IMR-90 (cell line): ENCODE data around the gene HOXC10. TPM values are rescaled to one million over a fixed set of nuclear protein-coding genes. Genes with fewer than 3 reads are reported as not detected.

Source experiments
- ATAC-seq: fragments of 200-7000 bp; cut with Tn5 transposase; 2 replicates; pipeline ENCODE4 v1.9.1; 2020; ENCODE audit warnings: low read depth, mild to moderate bottlenecking, moderate library complexity
- BruUV-seq: library from RNA; stranded (reverse); fragments of 400-500 nt; replicated peaks from 2 replicates; lab custom pipeline; 2021; lab: Mats Ljungman, UMichigan
- CTCF ChIA-PET: fragments of 300-600 bp; formaldehyde crosslinking; extraction: SDS; loops from one replicate; lab custom pipeline; 2021; ENCODE audit warnings: antibody characterized with exemption; lab: Yijun Ruan, JAX
- POLR2A ChIA-PET: fragments of 300-600 bp; sonication (Branson Sonifier 250); formaldehyde crosslinking; loops from one replicate; lab custom pipeline; 2022; ENCODE audit warnings: antibody characterized with exemption; ENCODE audit not compliant: unreplicated experiment; lab: Charles Lee
- DNase-seq: peaks from one replicate; pipeline ENCODE4 v3.0.0; 2013
- H2AFZ ChIP-seq: replicated peaks from 2 replicates; pipeline ENCODE3; 2013; ENCODE audit warnings: low read length, mild to moderate bottlenecking; ENCODE audit not compliant: poor library complexity
- H2AK5ac ChIP-seq: 2 replicates; pipeline ENCODE4 v1.6.1; 2013; ENCODE audit warnings: low read depth, low read length, inconsistent platforms
- H2AK9ac ChIP-seq: replicated peaks from 2 replicates; pipeline ENCODE3; 2013; ENCODE audit warnings: mild to moderate bottlenecking, low read depth, low read length, moderate library complexity; ENCODE audit not compliant: poor library complexity
- H2BK120ac ChIP-seq: 2 replicates; pipeline ENCODE4 v1.6.1; 2013; ENCODE audit warnings: low read depth, low read length, inconsistent platforms
- H2BK15ac ChIP-seq: 3 replicates; pipeline ENCODE4 v1.6.1; 2013; ENCODE audit warnings: low read depth, low read length, inconsistent platforms
- H2BK20ac ChIP-seq: 2 replicates; pipeline ENCODE4 v1.6.1; 2013; ENCODE audit warnings: low read depth, mild to moderate bottlenecking, inconsistent platforms, low read length, moderate library complexity
- H2BK5ac ChIP-seq: 2 replicates; pipeline ENCODE4 v1.6.1; 2013; ENCODE audit warnings: mild to moderate bottlenecking, low read depth, low read length, inconsistent platforms; ENCODE audit not compliant: poor library complexity, severe bottlenecking
- H3K14ac ChIP-seq: replicated peaks from 2 replicates; pipeline ENCODE4 v1.6.1; 2013; ENCODE audit warnings: low read depth, low read length, inconsistent platforms
- H3K18ac ChIP-seq: 2 replicates; pipeline ENCODE4 v1.6.1; 2013; ENCODE audit warnings: low read depth, low read length, control low read depth
- H3K23ac ChIP-seq: 2 replicates; pipeline ENCODE4 v1.6.1; 2013; ENCODE audit warnings: low read depth, low read length, inconsistent platforms
- H3K27ac ChIP-seq: 2 replicates; pipeline ENCODE4 v1.5.1; 2013; ENCODE audit warnings: mild to moderate bottlenecking, control low read depth, low read length; ENCODE audit not compliant: insufficient read depth
- H3K27me3 ChIP-seq: 2 replicates; pipeline ENCODE4 v1.6.1; 2013; ENCODE audit warnings: low read length; ENCODE audit not compliant: control insufficient read depth, insufficient read depth
- H3K36me3 ChIP-seq: 2 replicates; pipeline ENCODE4 v1.6.1; 2013; ENCODE audit warnings: low read length, mixed read lengths; ENCODE audit not compliant: control insufficient read depth, insufficient read depth
- H3K4ac ChIP-seq: 2 replicates; pipeline ENCODE4 v1.6.1; 2013; ENCODE audit warnings: low read depth, low read length, inconsistent platforms
- H3K4me1 ChIP-seq: 2 replicates; pipeline ENCODE4 v1.6.1; 2013; ENCODE audit warnings: low read length, mixed read lengths; ENCODE audit not compliant: control insufficient read depth, insufficient read depth
- H3K4me2 ChIP-seq: 2 replicates; pipeline ENCODE4 v1.6.1; 2013; ENCODE audit warnings: low read depth, mild to moderate bottlenecking, control low read depth, low read length, moderate library complexity
- H3K4me3 ChIP-seq: 2 replicates; pipeline ENCODE4 v1.5.1; 2013; ENCODE audit warnings: low read depth, mild to moderate bottlenecking, control low read depth, low read length, moderate library complexity; ENCODE audit not compliant: insufficient read depth
- H3K56ac ChIP-seq: 2 replicates; pipeline ENCODE4 v1.6.1; 2013; ENCODE audit warnings: low read length, inconsistent platforms; ENCODE audit not compliant: insufficient read depth; ENCODE audit errors: extremely low read depth
- H3K79me1 ChIP-seq, 2 experiments: 2 replicates each; pipeline ENCODE4 v1.6.1; 2013; ENCODE audit warnings: low read length in 2 of 2, inconsistent platforms in 1 of 2, low read depth in 1 of 2
- H3K9ac ChIP-seq: 2 replicates; pipeline ENCODE4 v1.6.1; 2013; ENCODE audit warnings: low read depth, low read length, control low read depth
- H3K9me1 ChIP-seq: 2 replicates; pipeline ENCODE4 v1.6.1; 2013; ENCODE audit warnings: low read length, inconsistent platforms; ENCODE audit not compliant: insufficient read depth
- H3K9me3 ChIP-seq: 2 replicates; pipeline ENCODE4 v1.6.1; 2013; ENCODE audit warnings: low read length; ENCODE audit not compliant: control insufficient read depth, insufficient read depth
- H4K20me1 ChIP-seq: 2 replicates; pipeline ENCODE4 v1.6.1; 2013; ENCODE audit warnings: low read length, inconsistent platforms; ENCODE audit not compliant: insufficient read depth
- H4K5ac ChIP-seq: 2 replicates; pipeline ENCODE4 v1.6.1; 2013; ENCODE audit warnings: mild to moderate bottlenecking, low read depth, low read length, control low read depth
- H4K8ac ChIP-seq, 2 experiments: 2 replicates each; pipeline ENCODE4 v1.6.1; 2013; ENCODE audit warnings: low read depth in 2 of 2, low read length in 2 of 2, control low read depth in 1 of 2, inconsistent platforms in 1 of 2
- H4K91ac ChIP-seq: 2 replicates; pipeline ENCODE4 v1.6.1; 2013; ENCODE audit warnings: low read depth, low read length, inconsistent platforms; ENCODE audit not compliant: insufficient read depth
- BHLHE40 ChIP-seq: fragments of 150-350 bp; IDR thresholded peaks from 2 replicates; pipeline ENCODE4 v1.6.1; 2016; ENCODE audit warnings: mild to moderate bottlenecking, low read depth, low read length
- CEBPB ChIP-seq: IDR thresholded peaks from 2 replicates; pipeline ENCODE4 v1.6.1; 2012; ENCODE audit warnings: low read depth, low read length, improper control_type of control experiment
- CHD1 ChIP-seq: IDR thresholded peaks from 2 replicates; pipeline ENCODE4 v1.6.1; 2012; ENCODE audit warnings: low read depth, low read length, improper control_type of control experiment
- ELK1 ChIP-seq: fragments of 150-350 bp; IDR thresholded peaks from 2 replicates; pipeline ENCODE4 v1.6.1; 2016; ENCODE audit warnings: low read depth, mild to moderate bottlenecking, low read length, moderate library complexity, borderline replicate concordance
- FOS ChIP-seq: fragments of 150-350 bp; IDR thresholded peaks from 2 replicates; pipeline ENCODE4 v1.6.1; 2016; ENCODE audit warnings: low read depth, low read length
- MAFK ChIP-seq: IDR thresholded peaks from 2 replicates; pipeline ENCODE4 v1.6.1; 2012; ENCODE audit warnings: low read depth, low read length, improper control_type of control experiment
- MAZ ChIP-seq: IDR thresholded peaks from 2 replicates; pipeline ENCODE4 v1.6.1; 2012; ENCODE audit warnings: low read depth, mild to moderate bottlenecking, low read length, improper control_type of control experiment, moderate library complexity, borderline replicate concordance
- MXI1 ChIP-seq: IDR thresholded peaks from 2 replicates; pipeline ENCODE4 v1.6.1; 2012; ENCODE audit warnings: low read depth, mild to moderate bottlenecking, low read length, moderate library complexity, borderline replicate concordance
- NFE2L2 ChIP-seq: fragments of 150-350 bp; IDR thresholded peaks from 2 replicates; pipeline ENCODE4 v1.6.1; 2016; ENCODE audit warnings: low read depth, mild to moderate bottlenecking, low read length
- POLR2A ChIP-seq: IDR thresholded peaks from 2 replicates; pipeline ENCODE4 v1.6.1; 2012; ENCODE audit warnings: mild to moderate bottlenecking, low read depth, low read length
- RAD21 ChIP-seq: IDR thresholded peaks from 2 replicates; pipeline ENCODE4 v1.6.1; 2012; ENCODE audit warnings: low read length, improper control_type of control experiment
- RCOR1 ChIP-seq: IDR thresholded peaks from 2 replicates; pipeline ENCODE4 v1.6.1; 2012; ENCODE audit warnings: mild to moderate bottlenecking, low read length, improper control_type of control experiment; ENCODE audit not compliant: insufficient replicate concordance
- RFX5 ChIP-seq: IDR thresholded peaks from 2 replicates; pipeline ENCODE4 v1.8.0; 2012; ENCODE audit warnings: low read depth, mild to moderate bottlenecking, low read length, moderate library complexity
- SMC3 ChIP-seq: fragments of 150-350 bp; IDR thresholded peaks from 2 replicates; pipeline ENCODE4 v1.6.1; 2016; ENCODE audit warnings: low read depth, mild to moderate bottlenecking, antibody characterized with exemption, low read length, moderate library complexity
- WGBS, 2 experiments: methylation state at CpG; one replicate each; pipeline versions ENCODE4 v1.1.5 to v1.1.7; 2013; ENCODE audit warnings: missing lambda C conversion rate in 2 of 2; ENCODE audit not compliant: insufficient read length in 1 of 2; ENCODE audit errors: extremely low coverage in 2 of 2; 5-methylcytosine and 5-hydroxymethylcytosine counted together
- dilution Hi-C: fragments of 300-500 bp; cut with HindIII; formaldehyde crosslinking; loops from one replicate; pipeline ENCODE4 v1.14.3; 2018; ENCODE audit warnings: low sequenced_read_pairs; ENCODE audit not compliant: unreplicated experiment
- in situ Hi-C: fragments of 300-500 bp; cut with MboI; formaldehyde crosslinking; loops from 3 replicates; pipeline ENCODE4 v1.14.3; 2019; ENCODE audit warnings: low sequenced_read_pairs, inconsistent platforms, mixed read lengths
- intact Hi-C: fragments of 100-400 bp; cut with micrococcal nuclease; formaldehyde crosslinking; loops from 2 replicates; pipeline ENCODE4 v1.10.0; 2022
- polyA plus RNA-seq, 3 experiments: library from polyadenylated mRNA; depleted of rRNA; stranded (reverse); fragments of >200 nt; gene quantifications; 2 replicates each; pipeline ENCODE4 v1.2.3, GENCODE V29; 2012; ENCODE audit warnings: low replicate concordance in 1 of 3
- total RNA-seq: library from RNA; depleted of rRNA; stranded (reverse); fragments of >200 nt; gene quantifications from 2 replicates; pipeline ENCODE4 v1.2.3, GENCODE V29; 2012
- TF ChIP-seq, protein P1 (sequence below): fragments of 150-350 bp; IDR thresholded peaks from 2 replicates; pipeline ENCODE4 v1.6.1; 2017; ENCODE audit warnings: mild to moderate bottlenecking, antibody characterized with exemption, low read length, low read depth
- TF ChIP-seq, protein P2 (sequence below): conservative IDR thresholded peaks from 2 replicates; pipeline ENCODE4 v1.5.1; 2012; ENCODE audit warnings: mild to moderate bottlenecking, low read depth, low read length, improper control_type of control experiment

Gene HOXC10
- total and polyA plus RNA-seq, 2 of the 4 experiments (the other 2 are of a cell fraction) = 0.15 TPM; not detected in 1

GRCh38 chr12:53985692-53985993 lies 697 bp downstream of the HOXC10 start:
- H4K91ac ChIP-seq = no peak overlapping the region
- no peak overlapping the region for H3K9ac ChIP-seq
- no peak overlapping the region for H3K4me3 ChIP-seq
- H4K5ac ChIP-seq = no peak overlapping the region
- BruUV-seq = no TSS peak
- H2AFZ ChIP-seq = no peak overlapping the region
- TF ChIP-seq ELK1 (no peak), BHLHE40 (no peak), MXI1 (no peak), MAFK (no peak), MAZ (no peak), RFX5 (no peak), FOS (no peak), SMC3 (no peak), RCOR1 (no peak), NFE2L2 (no peak), RAD21 (no peak), POLR2A (no peak), CEBPB (no peak), CHD1 (no peak)
- TF ChIP-seq, protein P1, sequence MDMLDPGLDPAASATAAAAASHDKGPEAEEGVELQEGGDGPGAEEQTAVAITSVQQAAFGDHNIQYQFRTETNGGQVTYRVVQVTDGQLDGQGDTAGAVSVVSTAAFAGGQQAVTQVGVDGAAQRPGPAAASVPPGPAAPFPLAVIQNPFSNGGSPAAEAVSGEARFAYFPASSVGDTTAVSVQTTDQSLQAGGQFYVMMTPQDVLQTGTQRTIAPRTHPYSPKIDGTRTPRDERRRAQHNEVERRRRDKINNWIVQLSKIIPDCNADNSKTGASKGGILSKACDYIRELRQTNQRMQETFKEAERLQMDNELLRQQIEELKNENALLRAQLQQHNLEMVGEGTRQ = no peak
- TF ChIP-seq, protein P2, sequence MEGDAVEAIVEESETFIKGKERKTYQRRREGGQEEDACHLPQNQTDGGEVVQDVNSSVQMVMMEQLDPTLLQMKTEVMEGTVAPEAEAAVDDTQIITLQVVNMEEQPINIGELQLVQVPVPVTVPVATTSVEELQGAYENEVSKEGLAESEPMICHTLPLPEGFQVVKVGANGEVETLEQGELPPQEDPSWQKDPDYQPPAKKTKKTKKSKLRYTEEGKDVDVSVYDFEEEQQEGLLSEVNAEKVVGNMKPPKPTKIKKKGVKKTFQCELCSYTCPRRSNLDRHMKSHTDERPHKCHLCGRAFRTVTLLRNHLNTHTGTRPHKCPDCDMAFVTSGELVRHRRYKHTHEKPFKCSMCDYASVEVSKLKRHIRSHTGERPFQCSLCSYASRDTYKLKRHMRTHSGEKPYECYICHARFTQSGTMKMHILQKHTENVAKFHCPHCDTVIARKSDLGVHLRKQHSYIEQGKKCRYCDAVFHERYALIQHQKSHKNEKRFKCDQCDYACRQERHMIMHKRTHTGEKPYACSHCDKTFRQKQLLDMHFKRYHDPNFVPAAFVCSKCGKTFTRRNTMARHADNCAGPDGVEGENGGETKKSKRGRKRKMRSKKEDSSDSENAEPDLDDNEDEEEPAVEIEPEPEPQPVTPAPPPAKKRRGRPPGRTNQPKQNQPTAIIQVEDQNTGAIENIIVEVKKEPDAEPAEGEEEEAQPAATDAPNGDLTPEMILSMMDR = no peak
- no peaks in the 10 kb centered on the region for H3K79me1 ChIP-seq
- H4K8ac ChIP-seq = no peak overlapping the region
- no peaks in the 10 kb centered on the region for H3K36me3 ChIP-seq
- no peak overlapping the region for H3K14ac ChIP-seq
- ChIA-PET CTCF (interaction anchor here (1.0 to 1.3 kb wide), 2 partner anchors 14 to 216 kb away, joined by 5 to 9 read pairs; partner anchors contain the start of gene HOXC9), POLR2A (interaction anchor here (0.6 kb wide), 1 partner anchor 248 kb away, joined by 3 read pairs; no protein-coding TSS in a partner anchor)
- H2AK5ac ChIP-seq = no peak overlapping the region
- H3K4me1 ChIP-seq = 0 out of 2 replicates have a peak, but pooled peaks cover 2% of the 10 kb centered on the region
- no peak overlapping the region for H3K56ac ChIP-seq
- H3K4me2 ChIP-seq = no peak overlapping the region
- DNase-seq = no peak
- H3K18ac ChIP-seq = no peak overlapping the region
- H2BK120ac ChIP-seq = no peak overlapping the region
- H2BK20ac ChIP-seq = no peak overlapping the region
- no peaks in the 10 kb centered on the region for H4K20me1 ChIP-seq
- dilution Hi-C loops (no loop called here), in situ Hi-C loops (no loop called here), intact Hi-C loops (loop anchor here (5.0 kb wide), 1 partner anchor 218 kb away; no protein-coding TSS in a partner anchor)
- H2BK5ac ChIP-seq = no peak overlapping the region
- no peak overlapping the region for H3K23ac ChIP-seq
- no peaks in the 10 kb centered on the region for H3K9me1 ChIP-seq
- WGBS, 2 experiments = 7% methylated on average over 13 of the region's 21 CpGs; no CpG with 5 or more reads in 1 of the 2 experiments
- peaks cover 96% of the 10 kb centered on the region for H3K27me3 ChIP-seq
- H3K27ac ChIP-seq = no peak overlapping the region
- H2BK15ac ChIP-seq = no peak overlapping the region
- ATAC-seq = no peak
- H3K4ac ChIP-seq = no peak overlapping the region
- H2AK9ac ChIP-seq = no peak overlapping the region
- peaks cover 5% of the 10 kb centered on the region for H3K9me3 ChIP-seq
